Hepatic stellate cell (primary cell): ENCODE data around the gene HDHD3.
"Not testable (repeated sequence)": the region's sequence is repeated elsewhere in the genome, so short reads cannot be mapped to it uniquely, and the experiment has no call there.

Experiments
- DNase-seq: peaks from one replicate; pipeline ENCODE4 v3.0.0; 2011; ENCODE audit warnings: low spot score

Gene HDHD3, protein sequence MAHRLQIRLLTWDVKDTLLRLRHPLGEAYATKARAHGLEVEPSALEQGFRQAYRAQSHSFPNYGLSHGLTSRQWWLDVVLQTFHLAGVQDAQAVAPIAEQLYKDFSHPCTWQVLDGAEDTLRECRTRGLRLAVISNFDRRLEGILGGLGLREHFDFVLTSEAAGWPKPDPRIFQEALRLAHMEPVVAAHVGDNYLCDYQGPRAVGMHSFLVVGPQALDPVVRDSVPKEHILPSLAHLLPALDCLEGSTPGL

DNA sequence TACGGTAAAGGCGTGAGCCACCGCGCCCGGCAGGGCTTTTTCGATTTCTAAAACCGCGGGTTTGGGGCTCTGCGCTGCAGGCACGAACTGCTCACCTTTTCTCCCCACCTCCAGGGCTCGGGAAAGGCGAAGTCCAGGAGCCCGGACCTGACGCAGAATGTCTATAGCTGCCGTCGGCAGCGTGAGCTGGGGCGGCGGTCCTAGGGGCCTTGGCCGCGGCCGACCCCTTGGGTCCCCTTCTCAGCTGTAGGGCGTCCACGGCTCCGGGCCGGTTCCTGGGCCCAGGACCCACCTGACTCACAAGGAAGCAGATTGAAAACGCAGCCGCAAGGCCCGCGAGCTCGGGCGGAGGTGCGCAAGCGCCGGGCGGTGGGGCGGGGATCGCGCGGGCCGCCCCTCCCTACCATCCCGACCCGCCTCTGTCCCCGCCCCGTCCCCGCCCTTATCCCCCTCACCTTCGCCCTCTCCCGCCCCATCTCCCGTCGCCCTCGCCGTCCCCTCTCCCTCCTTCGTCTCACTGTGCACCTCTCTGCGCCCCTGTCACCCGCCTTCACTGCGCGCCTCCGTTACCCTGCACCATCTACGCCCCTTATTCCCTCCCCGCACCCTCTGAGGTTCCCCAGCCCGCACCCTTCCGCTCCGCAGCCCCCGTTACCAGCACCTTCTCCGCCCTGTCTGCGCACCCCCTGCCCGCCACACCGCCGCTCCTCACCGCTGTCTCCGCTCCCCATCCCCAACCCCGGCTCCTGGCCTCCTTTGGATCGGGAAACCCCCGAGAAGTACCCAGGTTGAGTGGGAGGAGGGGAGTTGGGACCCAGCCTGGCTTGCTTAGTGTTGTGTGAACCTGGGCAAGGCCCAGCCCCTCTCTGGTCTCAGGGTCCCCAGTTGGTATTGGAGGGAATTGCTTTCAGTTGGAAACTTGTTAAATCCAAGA, at the start of gene HDHD3:
Gene HDHD3, minus strand, starts transcription at position 353 of the 934 bp plus-strand sequence. CDS start 2,632 bp downstream, outside the sequence.
- peak; percentile 90 for DNase-seq

DNA sequence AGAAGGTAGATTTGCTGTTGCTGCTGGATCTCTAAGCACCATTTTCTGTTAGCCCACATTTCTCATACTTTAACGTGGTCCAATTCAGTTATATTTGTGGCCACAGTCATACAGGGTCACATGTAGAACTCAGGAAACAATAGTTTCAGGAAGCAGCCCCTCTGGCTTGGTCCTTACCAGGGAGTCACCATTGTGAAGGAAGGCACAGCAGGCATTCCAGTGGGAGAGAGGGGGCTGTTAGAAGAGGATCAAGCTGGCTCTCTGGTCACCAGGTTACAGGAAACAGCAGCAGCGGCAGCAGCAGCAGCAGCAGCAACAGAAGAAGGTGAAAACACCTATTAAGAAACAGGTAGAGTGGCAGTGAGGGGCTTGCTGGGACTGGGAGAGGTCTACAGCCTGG, 48.3 kb upstream of the HDHD3 start:
- DNase-seq, result no peak

DNA sequence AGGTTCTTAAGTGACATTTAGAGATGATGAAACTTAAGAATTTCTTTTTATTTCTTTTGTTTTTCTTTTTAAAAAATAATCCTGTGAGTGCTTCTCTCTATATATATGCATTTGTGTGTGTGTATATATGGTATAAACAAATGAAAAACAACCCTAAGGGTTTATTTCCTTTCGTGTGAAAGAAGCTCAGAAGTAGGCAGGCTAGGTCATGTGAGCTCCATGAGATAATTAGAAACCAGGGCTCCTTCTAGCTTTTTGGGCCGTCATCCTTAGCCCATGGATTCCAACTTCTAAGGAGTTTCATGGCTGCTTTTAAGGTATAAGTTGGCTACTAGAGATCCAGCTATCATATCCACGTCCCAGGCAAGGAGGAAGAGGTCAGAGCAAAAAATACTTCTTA, 44.9 kb upstream of the HDHD3 start:
- no peak for DNase-seq

DNA sequence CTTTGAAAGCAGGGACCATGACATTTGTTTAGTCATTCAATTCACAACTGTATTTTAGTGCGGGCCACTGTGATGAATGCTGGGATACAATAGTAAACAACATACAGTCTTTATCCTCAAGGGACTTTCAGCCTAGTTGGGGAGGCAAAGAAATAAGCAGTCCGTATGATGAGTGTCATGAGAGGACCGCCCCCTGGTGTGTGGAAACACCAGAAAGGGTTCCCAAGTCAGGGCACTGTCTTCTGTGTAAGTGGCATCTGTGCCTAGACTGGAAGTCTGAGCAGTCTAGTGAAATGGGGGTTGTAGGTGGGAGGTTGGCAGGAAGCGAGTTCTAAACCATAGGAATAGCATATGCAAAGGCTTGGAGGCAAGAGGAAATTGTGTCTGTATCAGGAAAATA, 40.6 kb upstream of the HDHD3 start:
- DNase-seq, result no peak

DNA sequence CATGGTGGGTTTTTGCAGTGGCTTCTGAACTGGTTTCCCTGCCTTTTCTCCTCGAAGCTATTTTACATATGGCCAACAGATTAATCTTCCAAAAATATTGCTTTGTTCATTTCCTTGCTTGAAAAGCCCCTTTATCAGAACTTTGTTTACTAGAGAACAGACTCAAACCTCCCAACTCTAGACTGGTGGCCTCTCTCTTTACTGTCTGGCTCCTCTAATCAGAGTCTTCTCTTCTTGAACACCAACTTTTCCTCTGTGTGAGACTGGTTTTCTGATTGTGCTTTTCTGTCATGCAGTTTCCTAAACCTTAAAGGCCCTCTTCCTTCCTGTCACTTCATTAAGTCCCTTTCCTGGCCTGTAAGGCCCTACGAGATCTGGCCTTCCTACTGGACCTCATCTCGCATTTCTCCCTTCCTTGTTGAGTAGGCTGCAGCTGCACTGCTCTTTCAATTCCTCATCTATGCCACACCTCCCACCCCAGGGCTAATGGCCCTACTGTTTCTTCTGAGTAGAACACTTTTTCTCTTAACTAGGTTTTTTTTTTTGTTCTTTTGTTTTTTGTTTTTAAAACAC, 39.4 kb upstream of the HDHD3 start:
- DNase-seq, result no peak

DNA sequence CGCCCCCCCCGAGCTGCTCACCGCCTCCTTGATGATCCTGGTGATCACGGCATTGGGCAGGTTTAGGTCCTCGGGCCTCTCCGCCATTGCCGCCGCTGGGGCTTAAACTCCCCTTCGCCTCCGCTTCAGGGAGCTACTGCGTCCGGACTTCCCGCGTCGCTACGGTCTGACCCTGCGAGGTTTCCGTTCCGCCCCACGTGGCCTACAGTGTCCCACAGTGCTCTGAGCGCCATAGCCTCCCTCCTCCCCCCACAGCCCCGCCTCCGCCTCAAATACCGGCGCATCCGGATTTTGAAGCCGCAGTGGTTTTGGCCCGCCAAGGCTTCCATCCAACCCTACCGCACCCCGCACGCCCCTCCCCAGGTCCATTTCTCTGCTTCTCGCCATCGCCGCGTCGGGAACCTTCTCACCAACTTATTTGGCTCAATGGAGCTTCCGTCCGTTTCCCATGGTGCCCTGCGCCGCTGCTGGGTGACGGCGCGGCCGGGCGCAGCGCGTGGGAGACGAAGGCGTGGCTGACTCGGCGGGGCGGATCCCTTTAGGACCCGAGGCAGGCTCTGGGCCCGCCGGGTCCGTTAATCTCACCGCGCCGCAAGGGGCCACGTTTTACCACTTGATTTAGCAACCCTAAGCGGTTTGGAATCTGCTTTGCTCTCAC, 33.5 kb upstream of the HDHD3 start, which contains the start of the genes C9orf43 and POLE3:
Gene C9orf43, plus strand, starts transcription at position 541 of the 658 bp plus-strand sequence. CDS start 2,747 bp downstream, outside the sequence.
Gene POLE3, minus strand, starts transcription at position 469 of the 658 bp plus-strand sequence. Its CDS starts 382 bp downstream, at position 87.
- DNase-seq, result peak; percentile 93

DNA sequence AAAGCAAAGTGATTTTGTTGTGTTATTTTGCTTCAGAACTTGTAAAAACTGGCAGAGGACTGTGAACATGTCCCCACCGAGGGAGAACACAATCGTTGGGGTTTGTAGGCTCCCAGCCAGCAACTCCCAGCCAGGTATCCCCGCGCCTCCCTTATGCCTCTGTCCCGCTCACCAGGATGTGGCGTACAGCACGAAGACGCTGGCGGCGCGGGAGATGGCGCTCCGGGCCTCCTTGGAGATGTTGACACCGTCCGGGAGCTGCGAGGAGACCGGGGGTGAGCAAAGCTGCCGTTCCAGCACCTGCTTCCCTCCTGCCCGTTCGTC, 33.1 kb upstream of the HDHD3 start:
- DNase-seq, result no peak

DNA sequence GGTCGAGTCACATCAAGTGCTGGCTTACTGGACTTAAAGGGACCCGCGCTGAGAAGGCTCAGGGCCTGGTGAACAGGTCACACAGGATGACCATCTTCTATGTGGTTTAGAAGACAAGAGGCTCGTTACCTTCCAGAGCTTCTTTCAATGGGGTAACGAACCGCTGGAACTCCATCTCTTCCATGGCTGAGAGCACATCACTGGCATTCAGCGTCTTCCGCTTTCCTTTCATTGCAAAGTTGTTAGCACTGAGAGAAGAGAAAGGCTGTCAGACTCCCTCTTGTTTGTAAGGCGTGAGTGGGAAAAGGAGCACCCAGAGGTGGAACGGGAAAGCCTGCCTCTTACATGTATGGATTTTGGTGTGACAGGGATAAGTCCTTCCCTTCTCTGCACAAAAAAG, 32.7 kb upstream of the HDHD3 start:
- DNase-seq, result no peak

DNA sequence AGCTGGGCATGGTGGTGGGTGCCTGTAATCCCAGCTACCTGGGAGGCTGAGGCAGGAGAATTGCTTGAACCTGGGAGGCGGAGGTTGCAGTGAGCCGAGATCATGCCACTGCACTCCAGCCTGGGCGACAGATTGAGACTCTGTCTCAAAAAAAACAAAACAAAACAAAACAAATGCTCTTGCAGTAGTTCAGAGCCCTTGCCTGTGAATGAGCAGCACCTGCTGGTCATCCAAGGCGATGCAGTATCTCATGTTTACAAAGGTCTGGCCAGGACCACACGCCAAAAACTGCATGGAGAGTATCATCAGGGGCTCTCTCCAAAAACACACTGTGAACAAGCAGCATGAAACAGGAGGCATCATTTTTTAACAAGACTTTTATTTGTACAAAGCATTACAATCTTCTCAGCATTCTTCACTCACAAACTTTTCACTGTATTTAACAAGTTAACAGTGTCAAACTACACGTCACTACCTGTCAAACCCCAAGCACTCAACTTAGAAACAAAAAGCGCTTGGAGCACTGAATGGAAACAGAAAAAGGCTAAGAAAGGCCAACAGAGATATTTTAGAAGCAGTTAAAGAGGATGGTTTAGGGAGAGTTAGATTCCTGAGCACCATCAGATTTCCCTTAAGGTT, 30.2 kb upstream of the HDHD3 start:
- DNase-seq, result peak; percentile 54

DNA sequence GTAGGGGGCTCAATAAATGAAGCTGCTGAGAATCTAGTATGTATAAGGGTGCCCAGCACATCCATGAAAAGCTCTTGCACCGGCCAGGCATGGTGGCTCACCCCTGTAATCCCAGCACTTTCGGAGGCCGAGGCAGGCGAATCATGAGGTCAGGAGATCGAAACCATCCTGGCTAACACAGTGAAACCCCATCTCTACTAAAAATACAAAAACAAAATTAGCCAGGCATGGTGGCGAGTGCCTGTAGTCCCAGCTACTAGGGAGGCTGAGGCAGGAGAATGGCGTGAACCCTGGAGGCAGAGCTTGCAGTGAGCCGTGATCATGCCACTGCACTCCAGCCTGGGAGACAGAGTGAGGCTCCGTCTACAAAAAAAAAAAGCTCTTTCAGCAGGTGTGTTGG, 29.6 kb upstream of the HDHD3 start:
- DNase-seq, result not testable (repeated sequence)

DNA sequence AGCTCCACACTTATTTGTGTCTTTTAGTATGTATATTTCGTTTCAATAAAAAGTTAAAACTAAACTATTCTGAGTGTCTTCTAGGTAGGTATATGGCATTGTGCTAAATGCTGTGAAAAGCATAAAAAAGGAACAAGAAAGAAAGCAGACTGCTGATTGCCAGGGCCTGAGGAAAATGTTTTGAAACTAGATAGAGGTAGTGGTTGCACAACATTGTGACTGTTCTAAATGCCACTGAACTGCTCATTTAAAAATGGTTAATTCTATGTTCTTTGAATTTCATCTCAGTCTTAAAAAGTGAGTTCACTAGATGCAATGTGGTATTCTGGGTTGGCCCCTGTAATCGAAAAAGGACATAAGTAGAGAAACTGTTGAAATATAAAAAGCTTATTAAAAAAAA, 26.9 kb upstream of the HDHD3 start:
- DNase-seq, result no peak

DNA sequence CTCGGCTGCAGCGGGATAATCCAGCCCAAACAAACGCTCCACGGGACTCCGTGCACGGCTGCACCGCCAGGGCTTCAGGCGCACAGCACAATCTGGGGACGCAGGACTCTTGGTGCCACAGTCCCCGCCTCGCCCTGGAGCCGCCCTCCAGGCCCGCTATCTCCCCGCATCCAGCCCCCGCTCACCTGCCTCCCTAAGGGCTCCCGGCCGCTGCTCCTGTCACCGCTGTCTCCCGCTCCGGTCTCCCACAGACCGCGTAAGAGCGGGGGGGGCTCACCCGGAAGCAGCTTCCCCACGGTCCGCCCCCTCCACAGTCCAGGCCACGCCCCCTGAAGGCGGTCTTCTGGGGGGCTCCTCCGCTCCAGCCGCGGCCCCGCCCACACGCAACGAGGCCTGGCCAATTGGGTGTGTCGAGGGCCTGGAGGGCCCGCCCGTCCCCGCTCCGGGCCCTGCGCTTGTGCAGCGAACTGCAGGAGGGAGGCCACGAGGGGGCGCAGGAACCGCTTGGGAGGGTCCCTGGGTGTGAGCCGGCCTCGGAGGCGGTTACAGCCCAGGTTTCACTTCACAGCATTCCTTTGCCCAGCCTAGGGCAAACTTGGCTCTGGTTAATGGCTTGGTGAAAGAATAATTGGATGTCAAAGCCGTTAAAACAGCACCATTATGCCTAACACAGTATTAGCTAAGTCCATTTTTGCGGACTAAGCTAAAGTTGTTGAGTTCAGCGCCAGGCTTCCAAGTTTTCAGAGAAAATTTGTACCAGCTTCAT, 24.4 kb upstream of the HDHD3 start, which contains the start of gene ALAD:
Gene ALAD, minus strand, starts transcription at position 258 of the 766 bp plus-strand sequence. CDS start 7,725 bp downstream, outside the sequence.
- peak; percentile 97 for DNase-seq

DNA sequence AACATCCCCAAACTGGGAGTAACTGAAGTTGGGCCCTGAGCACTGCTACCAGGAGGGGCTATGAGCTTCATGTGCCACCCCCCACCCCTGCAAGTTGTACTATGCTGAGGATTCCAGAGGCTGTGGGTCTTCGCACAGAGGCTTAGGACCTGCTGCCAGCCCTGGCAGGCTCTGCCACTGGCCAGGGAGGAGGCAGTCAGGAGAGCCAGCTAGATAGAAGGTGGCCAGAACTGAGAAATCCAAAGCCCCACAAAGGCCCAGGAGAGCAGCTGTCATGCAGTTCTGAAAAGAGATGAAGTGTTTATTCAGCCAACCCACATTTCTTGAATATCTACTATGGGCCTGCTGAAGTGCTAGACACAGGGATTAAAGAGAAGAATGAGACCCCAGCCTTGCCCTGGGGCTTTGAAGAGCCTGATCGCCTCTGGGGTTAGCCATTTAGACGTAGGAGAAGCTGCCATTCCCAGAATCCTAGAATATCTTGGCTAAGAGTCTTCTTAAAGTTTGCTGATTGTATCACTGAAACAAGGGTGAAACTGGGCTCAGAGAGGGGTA, 22.9 kb upstream of the HDHD3 start:
- DNase-seq, result no peak

DNA sequence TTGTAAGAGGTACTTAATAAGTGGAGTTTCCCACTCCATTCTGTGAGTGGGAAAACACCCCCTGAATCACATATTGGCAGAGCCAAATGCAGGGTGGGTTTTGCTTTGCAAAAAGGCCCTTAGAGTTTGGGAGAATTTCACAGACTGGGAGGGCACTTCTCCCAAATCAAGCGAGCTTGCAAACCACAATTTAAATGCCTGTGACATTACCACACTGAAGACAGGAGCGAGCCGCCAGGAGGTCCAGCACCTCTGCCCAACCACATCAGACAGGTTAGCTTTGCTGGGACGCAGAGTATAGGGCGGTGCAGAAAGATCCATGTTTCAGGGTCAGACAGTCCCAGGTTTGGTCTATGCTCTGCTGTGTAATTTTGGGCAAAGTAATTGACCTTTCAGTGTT, 22.0 kb upstream of the HDHD3 start:
- no peak for DNase-seq

DNA sequence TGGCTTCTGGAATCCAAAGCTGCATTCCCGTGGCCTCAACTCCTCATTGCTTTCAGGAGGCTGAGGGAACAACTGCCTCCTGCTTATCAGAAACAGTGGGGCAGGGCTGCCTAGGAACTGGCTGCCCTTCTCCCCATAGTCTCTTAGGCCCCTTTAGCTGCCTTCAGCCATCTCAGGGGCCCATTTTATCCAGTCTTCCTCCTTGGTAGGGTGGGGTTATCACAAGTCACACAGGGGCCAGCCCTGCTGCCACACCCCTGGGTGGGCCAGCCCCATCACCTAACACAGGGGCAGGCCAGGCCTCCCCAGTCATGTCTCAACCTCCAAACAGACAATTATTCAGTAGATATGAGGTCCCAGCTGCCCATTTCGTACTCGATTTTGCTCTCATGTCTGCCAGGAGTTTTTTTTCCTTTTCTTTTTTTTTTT, 20.4 kb upstream of the HDHD3 start:
- no peak for DNase-seq

DNA sequence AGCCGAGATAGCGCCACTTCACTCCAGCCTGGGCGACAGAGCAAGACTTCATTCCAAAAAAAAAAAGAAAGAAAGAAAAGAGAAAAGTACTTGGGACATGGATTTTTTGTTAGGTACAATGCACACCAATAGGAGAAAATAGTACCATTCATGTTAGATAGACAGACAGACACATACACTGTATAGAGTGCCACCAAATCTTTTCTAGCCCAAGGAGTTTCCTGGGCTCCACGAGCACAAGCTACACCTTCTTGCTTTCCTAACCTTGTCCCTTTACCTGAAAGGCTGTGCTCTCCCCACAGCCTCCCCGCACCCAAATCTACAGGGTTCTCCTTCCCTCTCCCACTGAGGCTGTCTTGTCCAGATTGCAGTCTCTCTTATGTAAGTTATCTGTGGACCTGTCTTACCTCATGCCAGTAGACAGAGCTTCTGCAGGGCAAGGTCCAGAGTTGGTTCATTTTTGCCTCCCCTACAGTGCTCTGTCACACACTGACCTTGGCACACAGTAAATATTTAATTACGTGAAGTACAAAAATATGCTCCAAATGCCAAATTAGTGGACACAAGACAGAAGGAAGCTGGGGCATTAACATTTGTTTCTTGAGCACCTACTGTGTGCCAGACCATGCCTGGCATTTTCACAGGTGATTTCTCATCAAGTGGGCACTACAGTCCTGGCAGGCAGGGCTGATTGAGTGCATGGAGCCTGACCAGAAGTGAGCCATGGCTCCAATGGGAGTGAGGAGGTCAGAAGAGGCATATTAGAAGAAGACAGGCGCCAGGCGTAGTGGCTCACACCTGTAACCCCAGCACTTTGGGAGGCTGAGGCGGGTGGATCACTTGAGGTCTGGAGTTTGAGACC, 18.4 kb upstream of the HDHD3 start:
- DNase-seq, result no peak

DNA sequence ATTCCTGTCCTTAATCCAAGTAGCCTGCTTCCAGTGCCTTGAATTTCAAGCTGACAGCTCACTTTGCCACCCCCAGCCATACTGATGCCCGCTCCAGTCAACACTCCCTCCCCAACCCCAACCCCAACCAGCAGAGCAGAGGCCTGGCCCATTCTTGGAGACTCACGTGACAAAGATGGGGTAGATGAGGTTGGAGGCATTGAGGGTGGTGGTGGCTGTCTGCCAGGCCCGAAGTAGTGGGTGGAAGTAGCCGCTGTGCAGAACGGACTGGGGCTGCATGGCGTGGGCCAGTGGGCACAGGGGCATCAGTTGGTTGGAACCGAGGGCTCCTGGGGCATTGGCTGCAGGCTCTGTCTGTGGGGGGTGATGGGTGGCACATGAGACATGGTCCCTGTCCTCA, 16.5 kb upstream of the HDHD3 start:
- no peak for DNase-seq

DNA sequence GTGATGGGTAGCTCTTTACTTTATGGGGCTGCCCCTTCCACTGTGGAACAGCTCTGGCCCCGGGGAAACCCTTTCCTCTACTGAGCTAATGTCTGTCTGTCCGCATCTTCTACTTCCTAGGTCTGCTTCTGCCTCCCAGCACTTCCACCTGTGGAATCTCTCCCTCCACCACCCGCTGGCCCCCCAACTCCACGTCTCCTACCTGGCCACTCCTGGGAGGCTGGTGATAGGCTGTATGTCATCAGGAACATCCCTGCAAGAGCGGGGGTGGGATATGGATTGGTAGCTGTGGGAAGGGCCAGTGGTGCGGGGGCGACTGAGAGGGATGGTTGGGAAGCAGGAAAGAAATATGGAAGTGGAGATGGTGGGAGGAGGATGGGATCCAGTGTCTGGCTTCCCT, 15.1 kb upstream of the HDHD3 start:
- no peak for DNase-seq

DNA sequence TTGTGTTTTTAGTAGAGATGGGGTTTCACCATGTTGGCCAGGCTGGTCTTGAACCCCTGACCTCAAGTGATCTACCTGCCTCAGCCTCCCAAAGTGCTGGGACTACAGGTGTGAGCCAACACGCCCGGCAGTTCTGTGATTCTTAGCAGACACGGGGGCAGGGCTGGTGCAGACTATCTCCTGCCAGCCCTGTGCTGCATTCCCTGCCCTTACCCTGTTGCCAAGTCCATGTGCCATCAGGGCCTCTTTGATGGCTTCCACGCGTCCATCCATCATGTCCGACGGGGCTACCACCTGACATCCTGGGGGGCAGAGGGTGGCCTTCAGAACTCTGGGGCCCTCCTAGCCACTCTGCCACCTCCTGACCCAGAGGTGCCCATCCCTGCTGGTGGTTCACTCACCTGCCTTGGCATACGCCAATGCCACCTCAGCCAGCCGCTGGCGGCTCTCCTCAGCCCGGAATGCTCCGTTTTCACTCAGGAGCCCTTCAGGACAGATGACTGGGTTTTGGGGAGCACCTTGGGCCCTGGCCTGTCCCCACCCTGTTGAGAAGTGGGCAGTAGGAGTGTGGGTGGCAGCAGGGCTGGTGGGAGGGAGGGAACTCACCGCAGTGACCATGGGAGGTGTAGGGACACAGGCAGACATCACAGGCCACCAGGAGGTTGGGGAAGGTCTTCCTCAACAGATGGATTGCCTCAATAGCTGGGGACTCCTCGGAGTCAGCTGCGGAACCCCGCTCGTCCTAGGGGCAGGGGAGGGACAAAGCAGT, 13.6 kb upstream of the HDHD3 start:
- DNase-seq, result no peak
